Measurements from ENCODE around the gene ASIC4. TPM values are rescaled to one million over a fixed set of nuclear protein-coding genes. Genes with fewer than 3 reads are reported as not detected.

Gene ASIC4
- total and polyA plus RNA-seq, 7 experiments from 2014 or later, result 0.12 to 0.49 (median 0.17) TPM; not detected in 3

DNA sequence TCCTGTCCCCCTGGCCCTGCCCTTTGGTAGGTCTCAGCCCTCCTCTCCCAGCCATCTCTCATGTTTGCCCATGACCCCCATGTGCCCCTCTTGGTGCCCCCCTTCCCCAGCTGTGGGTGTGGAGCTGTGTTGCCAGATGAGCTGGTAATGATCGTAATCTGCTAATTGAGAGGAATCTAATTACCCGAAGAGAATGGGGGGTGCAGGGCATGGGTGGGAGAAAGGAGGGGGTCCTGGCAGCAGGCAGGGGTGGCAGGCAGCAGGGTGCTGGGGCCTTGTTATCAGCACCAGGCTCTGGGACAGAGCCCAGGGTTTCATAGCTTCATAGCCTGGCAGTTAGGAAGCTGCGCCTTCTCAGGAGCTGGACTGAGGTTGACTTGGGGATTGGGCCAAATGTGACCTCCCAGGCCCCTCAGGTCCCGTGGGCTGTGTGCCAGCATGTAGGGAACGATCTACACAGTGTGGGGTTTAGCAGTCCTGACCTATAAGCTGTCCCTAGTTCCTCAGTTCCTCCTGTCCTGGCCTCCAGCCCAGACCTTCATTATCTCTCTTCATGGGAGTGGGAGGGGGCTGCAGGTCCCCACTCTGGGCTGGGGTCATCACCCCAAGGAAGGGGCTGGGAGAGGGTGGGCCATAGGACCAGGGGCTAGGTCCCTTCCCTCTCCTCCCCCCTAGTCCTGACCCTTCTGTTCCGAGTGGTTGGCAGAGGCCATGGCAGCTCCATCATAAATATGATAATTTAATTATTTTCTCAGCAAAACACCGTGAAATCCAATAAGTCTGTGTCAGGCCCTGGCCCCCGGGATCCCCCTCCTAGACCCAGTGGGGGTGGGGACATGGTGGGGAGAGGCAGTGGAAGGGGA, 6.5 kb upstream of the ASIC4 start:
- Histone ChIP-seq H3K4me3 (ENCODE audit: low read length) (no peak overlapping the region), H3K27me3 (ENCODE audit: control insufficient read depth in 2 of 2, insufficient read depth in 2 of 2, low read length in 2 of 2) (peaks cover 0 to 8% of the 10 kb centered on the region in 2 donors), H3K36me3 (ENCODE audit: control insufficient read depth in 2 of 3, insufficient read depth in 3 of 3, low read length in 3 of 3) (peaks cover 0 to 43% (median 0%) of the 10 kb centered on the region in 3 experiments), H3K9me3 (ENCODE audit: control insufficient read depth in 2 of 3, low read length in 3 of 3) (no peaks in the 10 kb centered on the region), H3K4me1 (ENCODE audit: control insufficient read depth in 2 of 2, insufficient read depth in 2 of 2, low read length in 2 of 2) (peaks cover 0 to 12% of the 10 kb centered on the region in 2 donors), H3K27ac (ENCODE audit: low read depth, low read length) (no peak overlapping the region)
- ChIA-PET CTCF (no interaction called here), POLR2A (interaction anchor here (0.6 kb wide), 1 partner anchor 9 kb away, joined by 3 read pairs; the partner anchor contains the start of gene GMPPA)
- intact Hi-C loops (cut with micrococcal nuclease), result loop anchor here in 1 of 2 donors (2.0 kb wide), 2 partner anchors 13 to 23 kb away; no protein-coding TSS in a partner anchor
- ATAC-seq, result no peak
- no peak for DNase-seq
- no peak overlapping the region for H3K4me3 Mint-ChIP-seq
- H3K27ac Mint-ChIP-seq, result no peak overlapping the region
- peaks cover 23 to 36% (median 27%) of the 10 kb centered on the region in 5 donors for H3K27me3 Mint-ChIP-seq
- peaks cover 0 to 5% (median 0%) of the 10 kb centered on the region in 11 donors for H3K9me3 Mint-ChIP-seq
- peaks cover 9 to 40% (median 21%) of the 10 kb centered on the region in 5 donors for H3K36me3 Mint-ChIP-seq
- peaks cover 7 to 20% (median 15%) of the 10 kb centered on the region in 7 donors for H3K4me1 Mint-ChIP-seq

DNA sequence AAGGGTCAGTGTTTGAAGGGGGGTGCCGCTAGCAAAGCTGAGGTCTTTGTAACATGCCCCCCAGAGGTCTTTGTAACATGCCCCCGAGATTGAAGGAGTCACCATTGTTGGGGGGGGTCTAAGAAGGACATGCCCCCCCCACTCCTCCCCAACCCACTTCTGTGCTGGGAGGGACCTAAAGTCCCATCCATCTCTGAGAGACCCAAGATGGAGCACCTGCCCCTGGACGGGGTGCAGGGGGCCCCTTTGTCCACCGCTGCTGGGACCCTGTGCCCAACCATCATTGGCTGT, 5.9 kb upstream of the ASIC4 start:
- peaks cover 11 to 24% (median 17%) of the 10 kb centered on the region in 7 donors for H3K4me1 Mint-ChIP-seq
- Histone ChIP-seq H3K27ac (ENCODE audit: low read depth, low read length) (no peak overlapping the region), H3K4me1 (ENCODE audit: control insufficient read depth in 2 of 2, insufficient read depth in 2 of 2, low read length in 2 of 2) (peaks cover 0 to 12% of the 10 kb centered on the region in 2 donors), H3K36me3 (ENCODE audit: control insufficient read depth in 2 of 3, insufficient read depth in 3 of 3, low read length in 3 of 3) (peaks cover 0 to 40% (median 0%) of the 10 kb centered on the region in 3 experiments), H3K4me3 (ENCODE audit: low read length) (no peak overlapping the region), H3K27me3 (ENCODE audit: control insufficient read depth in 2 of 2, insufficient read depth in 2 of 2, low read length in 2 of 2) (peaks cover 0 to 8% of the 10 kb centered on the region in 2 donors), H3K9me3 (ENCODE audit: control insufficient read depth in 2 of 3, low read length in 3 of 3) (no peaks in the 10 kb centered on the region)
- H3K27ac Mint-ChIP-seq, result no peak overlapping the region
- no peak overlapping the region for H3K4me3 Mint-ChIP-seq
- intact Hi-C loops (cut with micrococcal nuclease), result loop anchor here in 1 of 2 donors (2.0 kb wide), 2 partner anchors 14 to 22 kb away; no protein-coding TSS in a partner anchor
- H3K9me3 Mint-ChIP-seq, result peaks cover 0 to 5% (median 0%) of the 10 kb centered on the region in 11 donors
- no peak for DNase-seq
- H3K27me3 Mint-ChIP-seq, result peaks cover 28 to 41% (median 32%) of the 10 kb centered on the region in 5 donors
- CTCF ChIA-PET, result no interaction called here
- peaks cover 9 to 39% (median 21%) of the 10 kb centered on the region in 5 donors for H3K36me3 Mint-ChIP-seq
- POLR2A ChIA-PET, result no interaction called here
- ATAC-seq, result no peak

- Mint-ChIP-seq H3K27me3 (peaks cover 36 to 49% (median 40%) of the 10 kb centered on the region in 5 donors), H3K4me3 (peak overlapping the region in 9 of 10 donors; percentile 23 to 82 (median 68)), H3K4me1 (peaks cover 14 to 29% (median 25%) of the 10 kb centered on the region in 7 donors), H3K36me3 (peaks cover 9 to 31% (median 20%) of the 10 kb centered on the region in 5 donors), H3K9me3 (peaks cover 0 to 5% (median 0%) of the 10 kb centered on the region in 11 donors), H3K27ac (no peak overlapping the region)
- POLR2A ChIA-PET, result no interaction called here
- CTCF ChIA-PET, result interaction anchor here (1.4 to 1.7 kb wide), 3 partner anchors 10 to 21 kb away, joined by 5 to 8 read pairs (median 6); partner anchors contain the start of gene GMPPA
- Histone ChIP-seq H3K36me3 (ENCODE audit: control insufficient read depth in 2 of 3, insufficient read depth in 3 of 3, low read length in 3 of 3) (peaks cover 0 to 32% (median 0%) of the 10 kb centered on the region in 3 experiments), H3K9me3 (ENCODE audit: control insufficient read depth in 2 of 3, low read length in 3 of 3) (no peaks in the 10 kb centered on the region), H3K27me3 (ENCODE audit: control insufficient read depth in 2 of 2, insufficient read depth in 2 of 2, low read length in 2 of 2) (peaks cover 0 to 8% of the 10 kb centered on the region in 2 donors), H3K4me1 (ENCODE audit: control insufficient read depth in 2 of 2, insufficient read depth in 2 of 2, low read length in 2 of 2) (peaks cover 0 to 12% of the 10 kb centered on the region in 2 donors), H3K4me3 (ENCODE audit: low read length) (no peak overlapping the region), H3K27ac (ENCODE audit: low read depth, low read length) (no peak overlapping the region)
- ATAC-seq (peak; percentile 24), DNase-seq (no peak)
- intact Hi-C loops (cut with micrococcal nuclease), result loop anchor here (1.0 to 2.0 kb wide), 4 partner anchors 11 to 22 kb away; partner anchors contain the start of gene GMPPA (in 1 of the 2)
These were observed 5.1 kb upstream of the ASIC4 start for GRCh38 chr2:219508971-219509779.

DNA sequence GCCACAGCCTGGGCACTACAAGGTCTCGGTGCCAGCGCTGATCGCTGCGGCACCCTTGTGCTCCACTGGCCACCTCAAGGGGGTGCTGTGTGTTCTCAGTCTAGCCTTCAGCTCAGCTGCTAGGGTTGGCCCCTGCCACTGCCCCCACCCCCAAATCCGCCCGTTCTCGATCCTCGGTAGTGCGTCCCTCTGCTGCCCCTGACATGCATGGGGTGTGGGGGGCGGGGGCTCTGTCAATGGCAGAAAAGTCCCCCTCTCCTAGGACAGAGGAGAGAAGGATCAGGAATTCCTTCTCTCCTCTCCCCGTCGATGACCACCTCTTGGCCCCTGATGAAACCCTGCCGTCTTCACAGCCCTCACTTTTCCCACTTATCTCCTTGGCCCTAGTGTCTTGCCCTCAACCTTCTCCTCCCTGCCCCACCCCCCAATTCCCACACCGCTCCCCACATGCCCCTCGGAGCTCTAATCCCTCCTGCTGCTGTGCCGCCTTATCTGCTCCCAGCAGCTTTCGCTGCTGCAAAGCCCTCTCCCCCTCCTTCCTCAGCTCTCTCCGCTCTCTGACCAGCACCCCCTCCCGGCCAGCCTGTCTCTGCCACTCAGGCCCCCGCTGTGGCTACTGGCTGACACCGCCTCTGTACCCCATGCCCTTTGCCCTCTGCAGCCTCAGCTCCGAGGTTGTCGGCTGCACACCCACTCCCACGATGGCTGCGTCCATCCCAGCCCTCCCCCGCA, 4.3 kb upstream of the ASIC4 start:
- peaks cover 4 to 23% (median 13%) of the 10 kb centered on the region in 5 donors for H3K36me3 Mint-ChIP-seq
- Histone ChIP-seq H3K27me3 (ENCODE audit: control insufficient read depth in 2 of 2, insufficient read depth in 2 of 2, low read length in 2 of 2) (peaks cover 0 to 8% of the 10 kb centered on the region in 2 donors), H3K36me3 (ENCODE audit: control insufficient read depth in 2 of 3, insufficient read depth in 3 of 3, low read length in 3 of 3) (peaks cover 0 to 24% (median 0%) of the 10 kb centered on the region in 3 experiments), H3K27ac (ENCODE audit: low read depth, low read length) (no peak overlapping the region), H3K4me3 (ENCODE audit: low read length) (no peak overlapping the region), H3K9me3 (ENCODE audit: control insufficient read depth in 2 of 3, low read length in 3 of 3) (no peaks in the 10 kb centered on the region), H3K4me1 (ENCODE audit: control insufficient read depth in 2 of 2, insufficient read depth in 2 of 2, low read length in 2 of 2) (peaks cover 0 to 12% of the 10 kb centered on the region in 2 donors)
- ChIA-PET CTCF (interaction anchor here (0.6 to 1.7 kb wide), 5 partner anchors 11 to 21 kb away, joined by 3 to 8 read pairs (median 5); partner anchors contain the start of gene GMPPA), POLR2A (interaction anchor here (0.5 kb wide), 1 partner anchor 34 kb away, joined by 3 read pairs; the partner anchor contains the start of gene TMEM198)
- peaks cover 40 to 55% (median 45%) of the 10 kb centered on the region in 5 donors for H3K27me3 Mint-ChIP-seq
- peaks cover 14 to 30% (median 27%) of the 10 kb centered on the region in 7 donors for H3K4me1 Mint-ChIP-seq
- ATAC-seq, result peak; percentile 84
- peak overlapping the region; percentile 23 to 82 (median 67) for H3K4me3 Mint-ChIP-seq
- H3K9me3 Mint-ChIP-seq, result peaks cover 0 to 5% (median 0%) of the 10 kb centered on the region in 11 donors
- H3K27ac Mint-ChIP-seq, result no peak overlapping the region
- intact Hi-C loops (cut with micrococcal nuclease), result loop anchor here (1.0 to 2.0 kb wide), 4 partner anchors 12 to 21 kb away; partner anchors contain the start of gene GMPPA (in 1 of the 2)
- DNase-seq, result peak in 8 of 9 donors; percentile 28 to 55 (median 46)

DNA sequence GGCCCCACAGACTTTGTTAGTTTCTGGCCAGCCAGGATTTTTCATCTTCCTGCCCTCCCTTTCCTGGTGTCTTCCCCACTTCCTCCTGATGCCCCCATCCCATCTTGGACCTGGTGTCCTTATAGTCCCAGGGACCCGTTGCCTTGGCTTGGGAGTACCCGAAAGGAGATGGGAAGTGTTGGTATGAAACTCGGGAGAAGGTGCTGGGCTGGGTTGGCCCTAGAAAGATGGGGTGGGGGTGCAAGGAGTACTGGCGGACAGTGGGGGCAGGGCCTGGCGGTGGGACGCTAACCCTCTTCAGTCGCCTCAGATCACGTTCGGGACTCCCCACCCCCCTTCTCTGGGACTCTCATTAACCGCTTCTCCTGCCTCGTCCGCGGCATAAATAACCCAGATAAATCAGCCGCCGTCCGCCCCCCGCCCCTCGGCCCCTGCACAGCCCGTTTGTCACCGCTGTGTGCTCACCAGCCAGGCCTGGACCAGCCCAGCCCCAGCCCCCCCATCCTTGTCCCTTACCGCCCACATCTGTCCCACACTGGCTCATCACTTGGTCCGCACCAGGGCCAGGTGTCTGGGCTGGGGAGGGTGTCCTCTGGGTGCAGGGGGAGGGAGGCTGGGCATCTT, 3.7 kb upstream of the ASIC4 start:
- Mint-ChIP-seq H3K9me3 (peaks cover 0 to 5% (median 0%) of the 10 kb centered on the region in 11 donors), H3K27ac (no peak overlapping the region), H3K36me3 (peaks cover 0 to 17% (median 12%) of the 10 kb centered on the region in 5 donors), H3K4me3 (peak overlapping the region in 7 of 10 donors; percentile 35 to 78 (median 68)), H3K27me3 (peaks cover 47 to 58% (median 51%) of the 10 kb centered on the region in 5 donors), H3K4me1 (peaks cover 14 to 30% (median 28%) of the 10 kb centered on the region in 7 donors)
- ATAC-seq (no peak), DNase-seq (no peak)
- H3K4me1 ChIP-seq (ENCODE audit: control insufficient read depth in 2 of 2, insufficient read depth in 2 of 2, low read length in 2 of 2), result peaks cover 0 to 12% of the 10 kb centered on the region in 2 donors
- H3K4me3 ChIP-seq (ENCODE audit: low read length), result no peak overlapping the region
- intact Hi-C loops (cut with micrococcal nuclease), result no loop called here
- CTCF ChIA-PET, result interaction anchor here (0.8 to 1.7 kb wide), 5 partner anchors 11 to 19 kb away, joined by 4 to 10 read pairs (median 6); partner anchors contain the start of gene GMPPA
- peaks cover 0 to 8% of the 10 kb centered on the region in 2 donors for H3K27me3 ChIP-seq (ENCODE audit: control insufficient read depth in 2 of 2, insufficient read depth in 2 of 2, low read length in 2 of 2)
- H3K27ac ChIP-seq (ENCODE audit: low read depth, low read length), result no peak overlapping the region
- POLR2A ChIA-PET, result interaction anchor here (0.5 to 0.6 kb wide), 2 partner anchors 33 to 100 kb away, joined by 3 read pairs; partner anchors contain the start of gene TMEM198
- H3K36me3 ChIP-seq (ENCODE audit: control insufficient read depth in 2 of 3, insufficient read depth in 3 of 3, low read length in 3 of 3), result peaks cover 0 to 17% (median 0%) of the 10 kb centered on the region in 3 experiments
- no peaks in the 10 kb centered on the region for H3K9me3 ChIP-seq (ENCODE audit: control insufficient read depth in 2 of 3, low read length in 3 of 3)

All from naive thymus-derived CD4-positive, alpha-beta T cell (primary cell).